GM21515 (cell line): ENCODE data around the gene ARL5B.
"Not testable (repeated sequence)": the region's sequence is repeated elsewhere in the genome, so short reads cannot be mapped to it uniquely, and the experiment has no call there.

Source experiments
- ATAC-seq: cut with Tn5 transposase; IDR thresholded peaks from one replicate; pipeline ENCODE4 v1.9.1; 2021; ENCODE audit not compliant: unreplicated experiment

ARL5B gene

GRCh38 chr10:18659125-18659818, at the start of gene ARL5B:
Gene ARL5B (plus strand): TSS chr10:18659431. CDS start chr10:18659638, 207 bp downstream.
- ATAC-seq: peak; percentile 86

- ATAC-seq: no peak
Observed at GRCh38 chr10:18610517-18610916, 48.7 kb upstream of the ARL5B start.

GRCh38 chr10:18611168-18611567, 48.1 kb upstream of the ARL5B start:
- ATAC-seq: no peak

GRCh38 chr10:18615618-18616017, 43.6 kb upstream of the ARL5B start:
- ATAC-seq: no peak

GRCh38 chr10:18616337-18616736, 42.9 kb upstream of the ARL5B start:
- ATAC-seq: no peak

- ATAC-seq: no peak
Observed at GRCh38 chr10:18619016-18619415, 40.2 kb upstream of the ARL5B start.

- ATAC-seq: no peak
Observed at GRCh38 chr10:18620856-18621255, 38.4 kb upstream of the ARL5B start.

- ATAC-seq: not testable (repeated sequence)
Observed at GRCh38 chr10:18623671-18624070, 35.6 kb upstream of the ARL5B start.

GRCh38 chr10:18625886-18626285, 33.3 kb upstream of the ARL5B start:
- ATAC-seq: no peak

- not testable (repeated sequence) for ATAC-seq
Observed at GRCh38 chr10:18627452-18628018, 31.7 kb upstream of the ARL5B start.

GRCh38 chr10:18632500-18632899, 26.7 kb upstream of the ARL5B start:
- ATAC-seq: not testable (repeated sequence)

- ATAC-seq: no peak
Observed at GRCh38 chr10:18635995-18636394, 23.2 kb upstream of the ARL5B start.

GRCh38 chr10:18637400-18637799, 21.8 kb upstream of the ARL5B start:
- not testable (repeated sequence) for ATAC-seq

- not testable (repeated sequence) for ATAC-seq
Observed at GRCh38 chr10:18639719-18640118, 19.5 kb upstream of the ARL5B start.

- no peak for ATAC-seq
Observed at GRCh38 chr10:18647151-18647550, 12.1 kb upstream of the ARL5B start.

GRCh38 chr10:18647945-18648344, 11.3 kb upstream of the ARL5B start:
- no peak for ATAC-seq

GRCh38 chr10:18649364-18649959, 9.8 kb upstream of the ARL5B start:
- no peak for ATAC-seq

GRCh38 chr10:18650404-18650997, 8.7 kb upstream of the ARL5B start:
- no peak for ATAC-seq

- peak; percentile 97 for ATAC-seq
Observed at GRCh38 chr10:18651324-18652007, 7.8 kb upstream of the ARL5B start, which contains the start of gene NSUN6. Gene NSUN6 (minus strand): TSS chr10:18651587. CDS start chr10:18651203, 384 bp downstream.

- no peak for ATAC-seq
Observed at GRCh38 chr10:18653112-18653511, 6.1 kb upstream of the ARL5B start.

GRCh38 chr10:18656724-18657123, 2.5 kb upstream of the ARL5B start:
- no peak for ATAC-seq
